ENCODE results near the gene IMP4.

The IMP4 gene

GRCh38 chr2:130358420-130359350 lies 16.0 kb downstream of the IMP4 start:
- no peak for DNase-seq

GRCh38 chr2:130359466-130359865 lies 16.8 kb downstream of the IMP4 start:
- DNase-seq: no peak

GRCh38 chr2:130363479-130363878 lies 20.8 kb downstream of the IMP4 start:
- DNase-seq: no peak

- no peak for DNase-seq
Measured at GRCh38 chr2:130365075-130365474, 22.4 kb downstream of the IMP4 start.

GRCh38 chr2:130365963-130366362 lies 23.3 kb downstream of the IMP4 start:
- no peak for DNase-seq

GRCh38 chr2:130366720-130367119 lies 24.0 kb downstream of the IMP4 start:
- no peak for DNase-seq

DNA sequence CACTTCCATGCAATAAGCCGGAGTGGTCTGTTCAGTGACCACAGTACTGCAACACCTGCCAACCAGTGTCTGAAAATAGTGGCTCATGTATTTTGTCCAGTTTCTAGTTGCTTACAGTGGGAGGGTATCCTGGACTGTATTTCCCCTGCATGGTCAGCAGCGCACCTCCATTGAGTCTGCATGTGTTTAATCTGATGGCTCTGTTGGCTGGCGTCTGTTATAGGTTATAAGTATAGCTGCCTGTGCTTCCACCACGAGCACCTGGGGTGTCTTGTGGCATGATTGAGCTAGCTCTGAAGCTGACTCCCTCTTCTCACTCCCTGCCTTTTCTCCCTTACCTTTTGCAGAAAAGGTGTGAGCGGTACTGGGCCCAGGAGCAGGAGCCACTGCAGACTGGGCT lies 26.1 kb downstream of the IMP4 start:
- DNase-seq: no peak

DNA sequence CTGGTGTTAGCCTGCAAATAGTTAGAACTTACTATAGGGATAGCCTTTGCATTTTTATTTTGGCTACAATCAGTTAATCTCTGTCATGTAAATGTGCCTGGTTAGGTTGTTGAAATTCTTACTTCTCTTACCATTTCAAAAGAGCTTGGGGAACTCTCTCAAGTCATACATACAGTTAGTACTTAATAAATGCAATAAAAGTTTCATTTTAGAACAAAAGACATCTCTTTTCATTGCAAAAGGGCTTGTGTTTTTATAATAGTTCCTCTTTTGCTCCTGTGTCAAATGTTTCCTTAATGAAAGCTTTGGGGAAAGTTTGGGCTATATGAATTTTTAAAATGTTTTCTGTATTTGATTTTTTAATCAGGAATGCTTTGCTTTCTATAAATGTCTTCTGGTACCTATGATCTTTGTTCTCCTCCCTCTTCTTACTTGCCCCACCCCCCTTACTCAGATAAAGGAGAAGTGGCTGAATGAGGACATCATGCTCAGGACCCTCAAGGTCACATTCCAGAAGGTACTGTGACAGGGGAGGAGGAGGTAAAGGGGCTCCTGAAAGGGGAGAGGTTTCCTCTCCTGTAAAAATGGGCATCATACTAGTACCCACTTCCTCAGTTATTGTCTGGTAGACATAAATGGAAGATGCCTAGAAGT lies 26.7 kb downstream of the IMP4 start:
- DNase-seq: no peak

DNA sequence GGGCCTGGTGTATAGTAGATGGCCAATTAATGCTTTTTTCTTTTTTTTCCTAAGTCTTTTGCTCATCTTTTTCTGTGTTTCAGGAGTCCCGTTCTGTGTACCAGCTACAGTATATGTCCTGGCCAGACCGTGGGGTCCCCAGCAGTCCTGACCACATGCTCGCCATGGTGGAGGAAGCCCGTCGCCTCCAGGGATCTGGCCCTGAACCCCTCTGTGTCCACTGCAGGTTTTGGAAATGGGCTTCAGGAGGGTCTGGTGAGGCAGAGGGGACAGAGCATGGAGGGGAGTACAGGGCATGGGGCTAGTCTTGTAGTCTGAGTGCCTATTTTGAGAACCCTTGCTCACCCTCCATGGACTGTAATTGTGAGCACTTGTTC lies 27.3 kb downstream of the IMP4 start:
- DNase-seq: no peak

DNA sequence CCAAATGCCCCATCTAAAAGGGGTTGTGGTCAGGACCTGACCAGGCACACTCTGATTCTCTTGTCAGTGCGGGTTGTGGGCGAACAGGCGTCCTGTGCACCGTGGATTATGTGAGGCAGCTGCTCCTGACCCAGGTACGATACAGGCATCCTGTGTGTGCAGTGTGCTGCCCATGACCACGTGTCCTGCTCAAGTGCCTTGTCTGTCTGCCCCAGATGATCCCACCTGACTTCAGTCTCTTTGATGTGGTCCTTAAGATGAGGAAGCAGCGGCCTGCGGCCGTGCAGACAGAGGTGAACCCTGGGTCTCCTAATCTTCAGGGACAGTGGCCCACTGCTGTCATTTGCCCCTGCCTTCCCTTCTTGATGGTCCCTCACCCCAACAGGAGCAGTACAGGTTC lies 27.8 kb downstream of the IMP4 start:
- DNase-seq: peak; percentile 45

GRCh38 chr2:130371723-130372054 lies 29.0 kb downstream of the IMP4 start:
- no peak for DNase-seq

GRCh38 chr2:130372055-130372832 lies 29.5 kb downstream of the IMP4 start:
- DNase-seq: peak; percentile 73

DNA sequence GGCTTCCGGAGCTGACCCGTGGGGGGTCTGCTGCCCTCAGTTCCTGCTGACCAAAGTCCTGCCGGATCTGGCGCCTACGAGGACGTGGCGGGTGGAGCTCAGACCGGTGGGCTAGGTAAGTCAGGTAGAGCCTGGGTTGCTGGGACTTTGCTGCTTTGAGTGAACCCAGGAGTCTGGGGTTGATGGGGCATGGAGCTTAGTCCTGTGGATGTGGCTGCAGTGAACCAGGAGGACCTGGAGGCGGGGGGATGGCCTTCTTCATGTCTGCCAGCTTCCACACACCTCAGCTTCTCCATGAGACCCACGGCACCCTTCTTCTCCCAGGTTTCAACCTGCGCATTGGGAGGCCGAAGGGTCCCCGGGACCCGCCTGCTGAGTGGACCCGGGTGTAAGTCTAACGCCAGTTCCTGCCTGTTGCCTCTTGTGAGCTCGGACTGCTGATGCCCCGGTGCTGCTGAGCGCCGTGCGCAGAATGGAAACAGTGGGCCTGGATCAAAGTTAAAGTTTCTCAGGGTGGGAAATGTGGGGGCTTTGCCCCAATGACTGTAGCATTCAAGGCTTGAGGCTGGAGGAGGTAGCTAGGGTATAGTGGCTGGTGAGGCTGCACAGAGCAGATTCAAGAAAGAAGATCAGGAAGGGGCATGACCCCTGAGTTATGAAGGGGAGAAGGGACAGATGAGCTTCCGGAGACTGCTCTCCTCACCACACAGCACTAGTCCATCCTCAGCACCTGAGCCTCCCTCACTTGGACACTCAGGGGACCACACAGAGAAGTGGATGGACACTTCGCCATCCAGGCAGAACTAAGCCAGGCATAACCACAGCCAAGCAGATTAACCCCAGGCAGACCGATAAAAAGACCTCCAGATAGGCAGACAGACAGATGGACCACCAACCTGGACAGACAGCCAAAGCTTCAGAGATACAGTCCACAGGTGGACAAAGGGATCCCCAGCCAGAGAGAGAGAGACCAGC lies 30.4 kb downstream of the IMP4 start:
- no peak for DNase-seq

DNA sequence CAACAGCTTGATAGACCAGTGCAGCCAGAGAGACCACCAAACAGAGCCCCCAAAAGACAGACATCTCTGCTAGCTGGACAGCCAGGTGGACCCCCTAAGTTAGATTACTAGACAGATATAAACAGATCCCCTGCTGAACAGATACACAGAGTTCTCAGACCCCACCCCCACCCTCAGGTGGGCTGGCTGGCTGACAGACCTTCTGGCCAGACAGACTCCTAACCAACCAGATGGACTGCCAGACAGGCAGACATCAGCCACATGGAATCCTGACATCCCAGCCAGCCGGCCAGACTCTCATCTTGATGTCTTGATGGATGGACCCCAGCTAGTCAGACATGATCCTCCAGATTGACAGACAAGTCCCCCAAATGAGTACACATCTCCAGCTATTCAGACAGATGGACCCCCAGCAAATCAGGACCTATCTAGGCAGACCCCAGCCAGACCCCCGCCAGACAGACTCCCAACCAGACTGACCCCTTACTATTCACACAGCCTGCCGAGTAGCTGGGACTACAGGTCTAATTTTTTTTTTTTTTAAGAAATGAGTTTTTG lies 31.2 kb downstream of the IMP4 start:
- DNase-seq: no peak

DNA sequence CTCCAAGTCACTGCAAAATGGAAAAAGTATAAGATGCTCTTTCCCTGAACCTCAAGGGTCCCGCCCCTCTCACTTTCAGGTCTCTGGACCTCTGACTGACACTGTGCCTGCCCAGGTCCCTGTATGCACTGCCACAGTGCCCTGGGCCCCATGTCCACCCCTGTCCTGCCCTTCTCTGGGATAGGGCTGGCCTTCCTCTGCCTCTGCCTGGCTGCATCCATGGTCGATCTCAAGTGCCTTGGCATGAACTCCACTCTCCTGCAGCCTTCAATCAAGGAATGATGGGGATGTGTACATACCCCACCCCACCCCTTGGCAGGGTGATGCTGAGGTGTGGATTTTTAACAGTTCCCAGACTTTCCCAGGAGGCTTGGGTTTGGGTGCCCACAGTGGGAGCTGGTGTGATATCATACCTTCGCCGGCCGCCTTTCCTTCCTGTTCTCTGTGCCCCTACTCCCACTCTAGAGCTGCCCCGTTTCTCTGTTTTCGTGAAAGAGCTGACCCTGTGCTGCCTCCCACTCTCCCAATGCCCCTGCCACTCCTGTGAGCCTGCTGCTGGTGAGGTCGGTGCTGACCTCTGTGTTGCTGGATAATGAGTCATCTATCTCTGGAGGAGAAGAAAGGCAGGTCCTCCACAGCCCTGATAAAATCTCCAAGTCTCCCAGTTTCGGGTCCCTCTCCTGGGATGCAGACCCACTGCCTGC lies 32.0 kb downstream of the IMP4 start:
- DNase-seq: no peak

DNA sequence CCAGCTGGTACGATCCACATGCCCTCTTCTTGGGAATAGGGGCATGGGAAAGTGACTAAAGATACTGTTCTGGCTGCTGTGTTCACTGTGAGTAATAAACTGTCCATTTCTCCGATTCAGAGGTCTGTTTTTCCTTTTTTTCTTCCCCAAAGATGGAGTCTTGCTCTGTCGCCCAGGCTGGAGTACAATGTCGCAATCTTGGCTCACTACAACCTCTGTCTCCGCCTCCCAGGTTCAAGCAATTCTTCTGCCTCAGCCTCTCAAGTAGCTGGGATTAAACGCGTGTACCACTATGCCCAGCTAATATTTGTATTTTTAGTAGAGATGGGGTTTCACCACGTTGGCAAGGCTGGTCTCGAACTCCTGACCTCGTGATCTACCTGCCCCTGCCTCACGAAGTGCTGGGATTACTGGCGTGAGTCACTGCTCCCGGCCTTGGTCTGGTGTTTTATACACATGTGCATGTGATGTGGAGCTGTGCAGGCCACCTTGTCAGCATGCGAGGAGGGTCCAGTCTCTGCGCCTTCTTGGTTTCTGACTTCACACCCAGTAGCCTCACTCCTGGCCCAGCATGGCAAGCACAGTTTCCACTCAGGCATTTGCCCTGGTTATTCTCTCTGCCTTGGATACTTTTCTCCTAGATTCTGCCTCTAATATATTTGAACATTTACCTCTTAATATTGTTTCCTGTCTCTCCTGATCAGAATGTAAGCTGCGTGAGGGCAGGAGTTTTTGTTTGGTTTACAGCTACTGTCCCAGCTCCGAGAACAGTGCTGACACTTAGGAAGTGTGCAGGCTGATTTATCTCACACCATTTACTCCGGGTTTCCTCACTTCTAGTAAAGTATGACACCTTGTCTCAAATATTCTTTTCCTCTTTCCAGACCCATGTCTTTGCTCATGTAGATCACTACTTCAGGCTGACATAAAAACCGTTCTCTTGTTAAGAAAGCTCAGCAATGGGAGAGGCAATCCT lies 32.9 kb downstream of the IMP4 start:
- DNase-seq: no peak

GRCh38 chr2:130376433-130377293 lies 34.0 kb downstream of the IMP4 start:
- no peak for DNase-seq

- DNase-seq: no peak
Measured at GRCh38 chr2:130377491-130377890, 34.8 kb downstream of the IMP4 start.

DNA sequence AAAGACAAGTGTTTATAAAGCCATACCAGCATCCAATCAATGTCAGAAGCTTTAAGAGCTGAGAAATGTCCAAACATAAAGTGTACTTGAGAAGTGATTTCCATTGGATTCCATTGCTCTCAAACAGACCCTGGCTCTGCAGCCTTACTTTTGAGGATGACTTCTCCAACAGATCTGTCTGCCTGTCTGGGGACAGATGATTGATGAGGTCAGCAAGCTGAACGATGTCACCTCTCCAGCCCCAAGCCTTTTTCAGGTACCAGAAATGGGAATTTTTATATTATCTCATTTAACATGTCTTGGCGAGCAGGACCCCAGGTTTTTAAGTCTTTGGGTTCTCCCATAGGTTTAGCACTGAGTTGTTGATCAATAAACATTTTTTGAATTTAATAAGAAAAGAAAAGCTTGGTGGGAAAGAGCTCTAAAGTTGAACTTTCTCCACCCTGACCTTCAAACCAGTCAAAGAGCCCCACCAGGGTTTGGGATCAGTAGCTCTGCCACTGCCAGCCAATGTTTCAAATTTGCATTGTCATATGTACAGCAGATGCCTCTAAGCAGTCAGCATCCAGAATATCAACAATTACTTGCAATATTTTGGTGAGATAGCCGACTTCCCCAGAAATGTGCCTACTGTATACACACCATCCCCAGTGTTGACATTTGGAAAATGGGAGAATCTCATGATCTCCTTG lies 35.7 kb downstream of the IMP4 start:
- DNase-seq: no peak

Data from activated T-cell treated with anti-CD3 and anti-CD28 coated beads, Interleukin-2, amount 50 U/mL, for 1 hour (primary cell).